Stimulated activated CD4-positive, alpha-beta T cell treated with anti-CD3 and anti-CD28 coated beads, TNF-alpha, amount 100 ng/mL, for 4 hours (primary cell): ENCODE data around the gene PCDHB13.
"Not testable (repeated sequence)": the region's sequence is repeated elsewhere in the genome, so short reads cannot be mapped to it uniquely, and the experiment has no call there.

Experiments used
- DNase-seq, 3 experiments: peaks; one replicate each; pipeline ENCODE4 v3.0.0-alpha.2; 2020; ENCODE audit warnings: low read depth in 3 of 3

The PCDHB13 gene

GRCh38 chr5:141213656-141214339, at the start of gene PCDHB13:
PCDHB13 (plus strand) TSS chr5:141213919; CDS start chr5:141214124, 205 bp downstream.
- not testable (repeated sequence) for DNase-seq

- DNase-seq = no peak
Measured at GRCh38 chr5:141172381-141173204, 41.1 kb upstream of the PCDHB13 start, which contains the start of gene PCDHB7. PCDHB7 (plus strand) TSS chr5:141172644; CDS start chr5:141172836, 192 bp downstream.

- not testable (repeated sequence) for DNase-seq
Measured at GRCh38 chr5:141174291-141175104, 39.2 kb upstream of the PCDHB13 start.

GRCh38 chr5:141175933-141176332, 37.8 kb upstream of the PCDHB13 start:
- DNase-seq = no peak

- not testable (repeated sequence) for DNase-seq
Measured at GRCh38 chr5:141177577-141178191, 36.0 kb upstream of the PCDHB13 start, which contains the start of gene PCDHB8. PCDHB8 (plus strand) TSS chr5:141177790; CDS start chr5:141178035, 245 bp downstream.

- DNase-seq = not testable (repeated sequence)
Measured at GRCh38 chr5:141179371-141179770, 34.3 kb upstream of the PCDHB13 start.

GRCh38 chr5:141179876-141180275, 33.8 kb upstream of the PCDHB13 start:
- DNase-seq = not testable (repeated sequence)

GRCh38 chr5:141180313-141180712, 33.4 kb upstream of the PCDHB13 start:
- no peak for DNase-seq

- no peak for DNase-seq
Measured at GRCh38 chr5:141182248-141182647, 31.5 kb upstream of the PCDHB13 start, which contains the start of gene PCDHB16. PCDHB16 (plus strand) TSS chr5:141182387; CDS start chr5:141182560, 173 bp downstream.

GRCh38 chr5:141184117-141184855, 29.4 kb upstream of the PCDHB13 start:
- not testable (repeated sequence) for DNase-seq

GRCh38 chr5:141186897-141187512, 26.7 kb upstream of the PCDHB13 start, which contains the start of gene PCDHB9:
PCDHB9 (plus strand) TSS chr5:141187161; CDS start chr5:141187319, 158 bp downstream.
- peak in 1 of 3 experiments; percentile 2 for DNase-seq

- DNase-seq = not testable (repeated sequence)
Measured at GRCh38 chr5:141188682-141189081, 25.0 kb upstream of the PCDHB13 start.

- DNase-seq = not testable (repeated sequence)
Measured at GRCh38 chr5:141189131-141189530, 24.6 kb upstream of the PCDHB13 start.

- no peak for DNase-seq
Measured at GRCh38 chr5:141192110-141192725, 21.5 kb upstream of the PCDHB13 start, which contains the start of gene PCDHB10. PCDHB10 (plus strand) TSS chr5:141192353; CDS start chr5:141192553, 200 bp downstream.

- not testable (repeated sequence) for DNase-seq
Measured at GRCh38 chr5:141194332-141194731, 19.4 kb upstream of the PCDHB13 start.

GRCh38 chr5:141196363-141196762, 17.4 kb upstream of the PCDHB13 start:
- no peak for DNase-seq

- DNase-seq = no peak
Measured at GRCh38 chr5:141199359-141200235, 14.1 kb upstream of the PCDHB13 start, which contains the start of gene PCDHB11. PCDHB11 (plus strand) TSS chr5:141199627; CDS start chr5:141199775, 148 bp downstream.

- not testable (repeated sequence) for DNase-seq
Measured at GRCh38 chr5:141201126-141201525, 12.6 kb upstream of the PCDHB13 start.
